NT2/D1 (cell line): ENCODE results near the gene SYNPO2.

Experiments
- DNase-seq: peaks from one replicate; pipeline ENCODE4 v3.0.0-alpha.2; 2011; ENCODE audit warnings: low read depth, low spot score
- H3K27me3 ChIP-seq: 2 replicates; pipeline ENCODE4 v1.6.0; 2011; ENCODE audit warnings: mild to moderate bottlenecking; ENCODE audit not compliant: insufficient read length, insufficient read depth
- H3K36me3 ChIP-seq: 2 replicates; pipeline ENCODE4 v1.6.1; 2011; ENCODE audit warnings: mild to moderate bottlenecking, low read length, mixed read lengths; ENCODE audit not compliant: insufficient read depth, insufficient read length
- H3K4me1 ChIP-seq: 2 replicates; pipeline ENCODE4 v1.5.1; 2011; ENCODE audit not compliant: insufficient read depth, insufficient read length
- H3K4me3 ChIP-seq: 2 replicates; pipeline ENCODE4 v1.5.1; 2011; ENCODE audit warnings: low read depth; ENCODE audit not compliant: insufficient read length
- H3K9ac ChIP-seq: 2 replicates; pipeline ENCODE4 v1.6.0; 2011; ENCODE audit warnings: low read depth; ENCODE audit not compliant: insufficient read length
- H3K9me3 ChIP-seq: 2 replicates; pipeline ENCODE4 v1.5.1; 2011; ENCODE audit warnings: mild to moderate bottlenecking, low read length; ENCODE audit not compliant: insufficient read depth
- SUZ12 ChIP-seq: IDR thresholded peaks from 2 replicates; pipeline ENCODE4 v1.6.1; 2011; ENCODE audit not compliant: insufficient read length, insufficient read depth; ENCODE audit errors: extremely low read depth
- YY1 ChIP-seq: IDR thresholded peaks from 2 replicates; pipeline ENCODE4 v1.6.1; 2011; ENCODE audit not compliant: insufficient read length, insufficient read depth
- ZNF274 ChIP-seq: IDR thresholded peaks from 2 replicates; pipeline ENCODE4 v1.6.1; 2011; ENCODE audit warnings: mild to moderate bottlenecking, low read depth, low read length

SYNPO2 gene

DNA sequence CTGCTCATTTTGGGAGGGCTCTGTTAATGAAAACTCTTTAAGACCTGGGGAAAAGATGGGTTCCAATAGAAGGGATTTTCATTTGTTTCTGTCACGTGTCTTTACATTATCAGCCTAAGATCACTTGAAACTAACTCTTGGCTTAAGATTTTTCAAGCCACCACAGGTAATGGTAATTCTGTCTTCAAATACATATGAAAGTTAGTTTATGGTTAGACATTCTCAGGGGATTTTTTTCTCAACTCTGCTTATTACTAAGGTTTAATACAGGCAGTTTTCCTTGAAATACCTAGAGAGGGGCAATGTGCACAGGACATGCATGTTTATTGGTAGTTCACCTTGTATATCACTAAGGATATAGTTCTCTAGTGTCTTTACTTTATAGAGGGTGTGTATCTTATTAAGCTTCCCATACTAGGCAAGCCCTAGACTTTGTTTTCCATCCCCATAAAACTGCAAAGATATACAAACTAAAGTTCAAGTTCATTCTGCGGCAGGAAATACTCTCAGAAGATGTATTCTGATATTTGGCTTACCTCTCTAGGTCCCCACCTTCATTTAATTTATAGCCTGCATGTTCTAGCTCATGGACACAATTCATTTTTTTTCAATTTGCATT lies 208.7 kb downstream of the SYNPO2 start:
- H3K27me3 ChIP-seq = no peaks in the 10 kb centered on the region
- no peak overlapping the region for H3K9ac ChIP-seq
- no peaks in the 10 kb centered on the region for H3K36me3 ChIP-seq
- no peaks in the 10 kb centered on the region for H3K9me3 ChIP-seq
- no peak for TF ChIP-seq SUZ12
- no peak for TF ChIP-seq YY1
- no peak for TF ChIP-seq ZNF274
- no peak overlapping the region for H3K4me3 ChIP-seq
- H3K4me1 ChIP-seq = no peaks in the 10 kb centered on the region
- no peak for DNase-seq

DNA sequence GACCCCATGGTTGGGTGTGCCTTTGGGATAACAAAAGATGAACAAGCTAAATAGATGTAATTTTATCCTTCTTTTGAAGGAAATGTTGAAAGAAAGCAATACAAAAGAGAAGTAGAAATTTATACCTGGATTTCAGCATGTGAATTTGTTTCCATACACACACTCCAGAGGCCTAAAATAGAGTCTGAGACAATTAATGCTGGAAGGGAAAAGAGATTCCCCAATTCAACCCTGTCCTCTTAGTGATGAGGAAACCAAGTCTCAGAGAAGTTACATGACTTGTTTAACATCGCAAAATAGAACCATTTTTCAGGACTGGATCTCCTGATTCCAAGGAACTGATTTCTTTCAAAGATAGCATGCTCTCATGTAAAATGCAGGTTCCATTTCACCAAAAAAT lies 209.7 kb downstream of the SYNPO2 start:
- no peak for TF ChIP-seq SUZ12
- no peak for TF ChIP-seq YY1
- no peak for TF ChIP-seq ZNF274
- no peaks in the 10 kb centered on the region for H3K9me3 ChIP-seq
- no peaks in the 10 kb centered on the region for H3K4me1 ChIP-seq
- no peak for DNase-seq
- no peaks in the 10 kb centered on the region for H3K27me3 ChIP-seq
- H3K36me3 ChIP-seq = no peaks in the 10 kb centered on the region
- no peak overlapping the region for H3K9ac ChIP-seq
- H3K4me3 ChIP-seq = no peak overlapping the region

DNA sequence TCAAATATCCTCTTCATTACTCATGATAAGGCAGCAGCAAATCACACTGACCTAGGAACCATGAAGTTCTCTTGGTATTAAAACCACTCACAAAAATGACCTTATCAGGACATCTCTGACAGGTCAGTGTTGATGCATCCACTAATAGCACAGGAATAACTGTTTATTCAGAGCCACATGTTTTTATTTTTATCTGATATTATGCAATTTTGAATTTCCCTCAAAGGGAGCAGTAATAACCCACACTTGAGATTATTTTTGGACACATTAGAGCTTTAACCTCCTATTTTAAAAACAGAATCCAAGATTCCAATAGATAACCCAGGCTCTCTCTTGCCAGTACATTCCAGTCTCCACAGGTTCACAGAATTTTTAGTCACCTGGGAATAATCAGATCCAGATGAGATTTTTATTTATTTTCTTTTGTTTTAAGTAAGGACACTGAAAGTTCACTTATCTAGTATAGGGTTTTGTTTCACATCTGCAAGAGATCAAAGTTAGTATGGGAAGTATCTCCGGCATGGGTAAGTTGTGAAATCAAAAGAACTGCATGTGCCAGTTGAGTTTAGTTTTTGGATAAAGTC lies 210.7 kb downstream of the SYNPO2 start:
- no peaks in the 10 kb centered on the region for H3K9me3 ChIP-seq
- DNase-seq = no peak
- no peak overlapping the region for H3K9ac ChIP-seq
- TF ChIP-seq YY1 = no peak
- no peak for TF ChIP-seq ZNF274
- TF ChIP-seq SUZ12 = no peak
- H3K4me1 ChIP-seq = no peaks in the 10 kb centered on the region
- H3K27me3 ChIP-seq = no peaks in the 10 kb centered on the region
- H3K4me3 ChIP-seq = no peak overlapping the region
- no peaks in the 10 kb centered on the region for H3K36me3 ChIP-seq

DNA sequence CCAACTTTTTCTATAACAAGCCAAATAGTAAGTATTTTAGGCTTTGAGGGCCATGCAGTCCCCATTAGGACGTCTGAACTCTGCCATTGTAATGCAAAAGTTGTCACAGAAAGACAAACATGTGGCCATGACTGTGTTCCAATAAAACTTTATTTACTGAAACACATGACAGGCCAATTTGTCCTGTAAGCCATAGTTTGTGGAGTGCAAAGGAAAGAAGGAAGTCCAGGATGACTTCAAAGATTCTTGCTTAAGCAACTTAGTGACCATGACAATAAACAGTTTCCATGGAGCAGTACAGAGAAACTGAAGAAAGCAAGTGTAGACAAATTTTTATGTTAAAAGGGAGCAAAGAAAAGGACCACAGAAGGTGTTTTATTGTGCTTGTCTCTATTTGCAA lies 212.0 kb downstream of the SYNPO2 start:
- no peak for TF ChIP-seq SUZ12
- TF ChIP-seq YY1 = no peak
- TF ChIP-seq ZNF274 = no peak
- no peaks in the 10 kb centered on the region for H3K27me3 ChIP-seq
- no peaks in the 10 kb centered on the region for H3K9me3 ChIP-seq
- H3K36me3 ChIP-seq = no peaks in the 10 kb centered on the region
- no peak overlapping the region for H3K9ac ChIP-seq
- no peaks in the 10 kb centered on the region for H3K4me1 ChIP-seq
- DNase-seq = no peak
- no peak overlapping the region for H3K4me3 ChIP-seq

DNA sequence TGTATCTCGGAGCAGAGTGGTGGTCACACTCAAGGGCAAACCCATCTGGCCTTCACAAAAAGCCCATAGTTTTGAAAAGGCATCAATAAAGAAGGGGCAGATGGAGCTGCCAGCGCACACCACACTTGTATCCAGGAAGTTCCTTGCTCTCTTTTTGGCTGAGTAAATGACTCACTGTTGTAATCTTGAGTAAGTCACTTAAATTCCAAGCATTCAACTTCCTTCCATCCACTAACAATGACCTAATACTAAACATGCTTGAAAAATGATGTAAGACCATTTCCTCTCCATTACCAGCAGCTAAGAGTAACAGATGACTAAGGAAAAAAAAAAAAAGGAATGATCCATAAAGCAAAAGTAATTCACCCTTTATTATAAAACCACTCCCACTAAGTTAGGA lies 214.6 kb downstream of the SYNPO2 start:
- DNase-seq = no peak
- no peak overlapping the region for H3K4me3 ChIP-seq
- no peaks in the 10 kb centered on the region for H3K4me1 ChIP-seq
- no peaks in the 10 kb centered on the region for H3K9me3 ChIP-seq
- no peak overlapping the region for H3K9ac ChIP-seq
- TF ChIP-seq ZNF274 = no peak
- H3K36me3 ChIP-seq = no peaks in the 10 kb centered on the region
- H3K27me3 ChIP-seq = no peaks in the 10 kb centered on the region

DNA sequence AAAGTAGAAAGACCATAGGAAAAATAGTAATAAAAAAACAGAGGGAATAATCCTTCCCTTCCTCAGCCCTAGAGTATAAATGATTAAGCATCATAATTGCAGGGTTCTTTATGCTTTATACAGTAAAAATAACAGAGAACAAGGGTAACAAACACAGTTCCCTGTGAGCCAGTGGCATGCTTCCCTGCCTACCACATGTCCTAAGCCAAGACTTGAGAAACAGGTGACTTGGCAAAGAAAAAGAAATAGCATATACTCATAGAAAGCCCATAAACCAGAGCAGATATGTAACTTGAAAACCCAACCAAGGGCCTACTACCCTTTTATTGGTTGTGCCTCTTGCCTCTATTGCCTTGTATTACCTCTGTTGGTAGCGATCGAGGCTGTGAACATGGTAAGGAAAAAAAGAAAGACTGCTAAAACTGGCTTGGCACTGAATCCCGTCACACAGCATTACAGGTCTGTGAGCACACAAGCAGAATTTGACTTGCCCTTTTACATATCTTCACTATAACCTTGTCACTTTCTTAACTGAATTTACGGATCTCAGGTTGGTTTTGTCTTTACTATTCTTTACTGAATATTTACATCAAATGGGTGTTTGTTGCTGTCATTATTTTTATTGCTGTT lies 216.1 kb downstream of the SYNPO2 start:
- no peak overlapping the region for H3K4me3 ChIP-seq
- H3K27me3 ChIP-seq = no peaks in the 10 kb centered on the region
- H3K9me3 ChIP-seq = no peaks in the 10 kb centered on the region
- TF ChIP-seq SUZ12 = no peak
- no peak for TF ChIP-seq ZNF274
- TF ChIP-seq YY1 = no peak
- no peak overlapping the region for H3K9ac ChIP-seq
- no peaks in the 10 kb centered on the region for H3K36me3 ChIP-seq
- no peaks in the 10 kb centered on the region for H3K4me1 ChIP-seq
- no peak for DNase-seq

DNA sequence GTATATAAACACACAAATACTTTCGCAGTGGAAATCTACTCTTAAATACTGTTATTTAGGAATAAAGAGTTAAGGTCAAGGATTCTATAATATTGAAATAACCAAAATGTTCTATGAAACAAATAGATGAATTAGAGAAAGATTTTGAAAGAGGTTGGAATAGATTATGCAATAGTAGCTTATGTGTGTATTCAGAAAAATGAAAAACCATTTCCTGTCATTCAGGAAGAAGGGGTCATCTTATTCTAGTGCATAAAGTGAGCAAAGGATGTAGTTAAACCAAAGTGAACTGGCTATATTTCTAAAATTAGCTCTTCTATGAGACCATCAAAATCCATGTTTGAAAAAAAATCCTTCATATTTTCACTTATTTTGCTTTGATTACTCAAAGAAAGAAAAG lies 217.0 kb downstream of the SYNPO2 start:
- H3K36me3 ChIP-seq = no peaks in the 10 kb centered on the region
- H3K27me3 ChIP-seq = no peaks in the 10 kb centered on the region
- H3K4me1 ChIP-seq = no peaks in the 10 kb centered on the region
- TF ChIP-seq SUZ12 (no peak), YY1 (no peak), ZNF274 (no peak)
- DNase-seq = no peak
- no peak overlapping the region for H3K4me3 ChIP-seq
- H3K9ac ChIP-seq = no peak overlapping the region
- H3K9me3 ChIP-seq = no peaks in the 10 kb centered on the region
